Hypothalamus (tissue), 51 donors: ENCODE results near the gene TNK2.
"Not testable (repeated sequence)": the region's sequence is repeated elsewhere in the genome, so short reads cannot be mapped to it uniquely, and the experiment has no call there.

Experiments
- DNase-seq, 51 donors: peaks; one replicate each; lab custom pipeline; 2025; lab: John Stamatoyannopoulos, UW

Gene TNK2

GRCh38 chr3:195901836-195902585 lies 6.3 kb downstream of the TNK2 start:
- DNase-seq = not testable (repeated sequence)

GRCh38 chr3:195900436-195901355 lies 7.7 kb downstream of the TNK2 start:
- peak in 49 of 51 donors; percentile 27 to 95 (median 84) for DNase-seq

GRCh38 chr3:195899701-195900435 lies 8.5 kb downstream of the TNK2 start:
- DNase-seq = no peak

GRCh38 chr3:195897853-195898415 lies 10.4 kb downstream of the TNK2 start:
- no peak for DNase-seq

- DNase-seq = peak in 11 of 51 donors; percentile 23 to 62 (median 38)
These were observed 11.1 kb downstream of the TNK2 start for GRCh38 chr3:195897081-195897852.

GRCh38 chr3:195896361-195897080 lies 11.8 kb downstream of the TNK2 start:
- peak in 32 of 51 donors; percentile 23 to 78 (median 46) for DNase-seq

- DNase-seq = peak in 44 of 51 donors; percentile 23 to 80 (median 56)
These were observed 12.4 kb downstream of the TNK2 start for GRCh38 chr3:195895861-195896360.

GRCh38 chr3:195895078-195895860 lies 13.1 kb downstream of the TNK2 start:
- peak in 29 of 51 donors; percentile 25 to 81 (median 55) for DNase-seq

GRCh38 chr3:195893916-195894465 lies 14.4 kb downstream of the TNK2 start:
- DNase-seq = peak in 2 of 51 donors; percentile 36 to 37

GRCh38 chr3:195893516-195893915 lies 14.8 kb downstream of the TNK2 start:
- DNase-seq = peak in 42 of 51 donors; percentile 34 to 89 (median 70)

- peak in 34 of 51 donors; percentile 55 to 90 (median 78) for DNase-seq
These were observed 15.3 kb downstream of the TNK2 start for GRCh38 chr3:195893044-195893395.

GRCh38 chr3:195892105-195893043 lies 16.0 kb downstream of the TNK2 start:
- peak in 50 of 51 donors; percentile 42 to 93 (median 83) for DNase-seq

- peak in 4 of 51 donors; percentile 24 to 38 (median 26) for DNase-seq
These were observed 16.8 kb downstream of the TNK2 start for GRCh38 chr3:195891431-195892104.

GRCh38 chr3:195889870-195890295 lies 18.5 kb downstream of the TNK2 start:
- DNase-seq = peak in 39 of 51 donors; percentile 24 to 85 (median 66)

- DNase-seq = no peak
These were observed 19.1 kb downstream of the TNK2 start for GRCh38 chr3:195888981-195889869.
